Sigmoid colon (tissue), 4 donors: ENCODE results near the gene C1orf105.

ENCODE experiments used
- EP300 ChIP-seq, 4 donors: sonication (generic); formaldehyde crosslinking; IDR thresholded peaks; one replicate each; pipeline ENCODE4 v1.6.1; 2017; ENCODE audit warnings: antibody characterized with exemption in 4 of 4
- POLR2A ChIP-seq, 2 donors: fragments of 450-650 bp; IDR thresholded peaks; one replicate each; pipeline ENCODE4 v1.6.1; 2016; ENCODE audit warnings: antibody characterized with exemption in 2 of 2, mild to moderate bottlenecking in 2 of 2, moderate library complexity in 2 of 2
- TF ChIP-seq, protein P1 (sequence below), 4 experiments: fragments of 450-650 bp in 3 of 4; fragments of 200-600 bp in 1 of 4; IDR thresholded peaks; one replicate each; pipeline ENCODE4 v1.5.1; 2016 to 2019; ENCODE audit warnings: antibody characterized with exemption in 4 of 4, mild to moderate bottlenecking in 3 of 4, moderate library complexity in 2 of 4

DNA sequence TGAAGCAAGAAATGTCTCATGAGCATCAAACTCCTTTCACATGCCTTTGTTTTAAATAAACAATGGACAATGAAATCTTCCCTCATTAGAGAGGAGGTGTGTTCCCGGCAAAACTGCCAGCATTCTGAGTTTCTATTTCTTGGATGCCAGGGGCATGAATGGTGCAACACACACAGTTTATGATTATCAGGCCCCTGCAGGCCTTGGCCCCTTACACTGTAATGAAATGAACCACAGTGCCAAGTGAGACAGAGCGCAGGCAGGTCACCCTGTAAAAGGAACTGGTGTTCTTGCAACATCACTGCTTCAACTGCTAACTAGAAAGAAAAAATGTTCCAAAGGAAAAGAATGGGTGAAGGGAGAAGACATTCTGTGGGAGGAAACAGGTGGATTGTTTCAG is 27.2 kb downstream of the C1orf105 start:
- TF ChIP-seq, protein P1, sequence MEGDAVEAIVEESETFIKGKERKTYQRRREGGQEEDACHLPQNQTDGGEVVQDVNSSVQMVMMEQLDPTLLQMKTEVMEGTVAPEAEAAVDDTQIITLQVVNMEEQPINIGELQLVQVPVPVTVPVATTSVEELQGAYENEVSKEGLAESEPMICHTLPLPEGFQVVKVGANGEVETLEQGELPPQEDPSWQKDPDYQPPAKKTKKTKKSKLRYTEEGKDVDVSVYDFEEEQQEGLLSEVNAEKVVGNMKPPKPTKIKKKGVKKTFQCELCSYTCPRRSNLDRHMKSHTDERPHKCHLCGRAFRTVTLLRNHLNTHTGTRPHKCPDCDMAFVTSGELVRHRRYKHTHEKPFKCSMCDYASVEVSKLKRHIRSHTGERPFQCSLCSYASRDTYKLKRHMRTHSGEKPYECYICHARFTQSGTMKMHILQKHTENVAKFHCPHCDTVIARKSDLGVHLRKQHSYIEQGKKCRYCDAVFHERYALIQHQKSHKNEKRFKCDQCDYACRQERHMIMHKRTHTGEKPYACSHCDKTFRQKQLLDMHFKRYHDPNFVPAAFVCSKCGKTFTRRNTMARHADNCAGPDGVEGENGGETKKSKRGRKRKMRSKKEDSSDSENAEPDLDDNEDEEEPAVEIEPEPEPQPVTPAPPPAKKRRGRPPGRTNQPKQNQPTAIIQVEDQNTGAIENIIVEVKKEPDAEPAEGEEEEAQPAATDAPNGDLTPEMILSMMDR (IDR thresholded peaks at IDR 0.05): no peak
- TF ChIP-seq EP300 (IDR thresholded peaks at IDR 0.05) (no peak), POLR2A (IDR thresholded peaks at IDR 0.05) (no peak)
